HG03135 (cell line): ENCODE results near the gene FLG.
"Not testable (repeated sequence)": the region's sequence is repeated elsewhere in the genome, so short reads cannot be mapped to it uniquely, and the experiment has no call there.

Experiments
- ATAC-seq: cut with Tn5 transposase; IDR thresholded peaks from one replicate; pipeline ENCODE4 v1.9.1; 2021; ENCODE audit warnings: mild to moderate bottlenecking, moderate library complexity; ENCODE audit not compliant: unreplicated experiment

The FLG gene

GRCh38 chr1:152303139-152303872, 21.7 kb downstream of the FLG start:
- not testable (repeated sequence) for ATAC-seq

GRCh38 chr1:152256394-152256793, 68.6 kb downstream of the FLG start:
- ATAC-seq = not testable (repeated sequence)
